ENCODE measurements around the gene KTN1. TPM values are rescaled to one million over a fixed set of nuclear protein-coding genes. Genes with fewer than 3 reads are reported as not detected.

The KTN1 gene
- total RNA-seq, 2 experiments from 2014 or later: 85.1 to 92.3 TPM

DNA sequence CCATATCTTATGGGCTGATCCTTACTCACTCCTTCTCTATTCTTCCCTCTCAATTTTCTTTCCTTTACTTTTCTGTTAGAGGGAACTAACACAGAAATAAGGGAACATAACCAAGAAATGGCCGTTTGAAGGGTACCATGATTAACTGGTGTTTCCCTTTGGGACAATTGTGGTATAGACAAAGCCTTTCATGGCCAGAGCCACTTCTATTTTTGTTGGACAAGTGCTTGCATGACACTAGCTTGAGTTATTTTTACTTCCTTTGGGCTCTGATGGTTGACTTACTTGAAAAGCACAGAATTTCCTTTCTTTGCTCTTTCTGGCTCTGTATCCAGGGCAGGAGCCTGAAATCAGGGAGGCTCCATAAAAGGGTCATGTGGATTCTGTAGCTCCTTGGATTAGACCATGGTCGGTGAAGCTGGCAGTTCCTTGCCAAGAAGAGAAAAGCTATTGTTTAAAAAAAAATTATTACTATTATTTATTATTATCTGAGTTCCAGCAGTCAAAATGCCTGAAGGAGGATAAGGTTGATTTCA lies 130.6 kb downstream of the KTN1 start:
- ATAC-seq: no peak
- Mint-ChIP-seq H3K27ac (no peak overlapping the region), H3K4me1 (no peaks in the 10 kb centered on the region), H3K27me3 (no peaks in the 10 kb centered on the region), H3K36me3 (no peaks in the 10 kb centered on the region), H3K9me3 (ENCODE audit: low read depth) (no peaks in the 10 kb centered on the region), H3K4me3 (no peak overlapping the region)
- CTCF ChIA-PET: no interaction called here
- DNase-seq: no peak

DNA sequence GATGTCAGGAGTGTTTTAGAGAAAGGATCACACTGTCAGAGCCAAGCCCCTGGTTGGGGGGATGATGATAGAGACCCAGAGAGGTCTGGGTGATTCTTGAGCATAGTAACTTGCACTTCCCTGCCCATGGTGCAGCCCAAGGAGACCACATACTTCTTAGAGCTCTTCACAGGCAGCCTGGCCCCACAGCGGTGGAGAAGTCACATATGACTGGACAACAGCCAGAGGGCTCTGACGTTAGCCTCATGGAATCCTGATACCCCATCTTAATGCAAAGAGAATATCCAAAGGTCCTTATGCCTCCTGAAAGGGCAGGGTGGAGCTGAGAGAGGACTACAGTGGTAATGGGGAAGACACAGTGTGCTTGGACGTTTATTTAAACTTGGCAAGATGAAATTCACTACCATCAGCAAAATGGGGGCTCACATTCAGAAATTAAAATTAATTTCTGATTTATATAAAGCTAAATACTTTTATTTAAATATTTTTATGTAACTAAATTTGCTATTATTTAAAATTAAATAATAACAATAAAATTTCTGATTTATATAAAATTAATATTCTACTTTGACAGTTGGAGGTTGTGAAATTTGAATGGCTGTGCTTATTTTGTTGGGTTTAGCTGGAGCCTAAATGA lies 131.3 kb downstream of the KTN1 start:
- CTCF ChIA-PET: no interaction called here
- ATAC-seq: no peak
- H3K27me3 Mint-ChIP-seq: no peaks in the 10 kb centered on the region

GRCh38 chr14:55712491-55712890 lies 132.5 kb downstream of the KTN1 start:
- Mint-ChIP-seq H3K4me1 (no peaks in the 10 kb centered on the region), H3K27me3 (no peaks in the 10 kb centered on the region), H3K4me3 (no peak overlapping the region), H3K36me3 (no peaks in the 10 kb centered on the region), H3K27ac (no peak overlapping the region), H3K9me3 (ENCODE audit: low read depth) (no peaks in the 10 kb centered on the region)
- CTCF ChIA-PET: no interaction called here
- ATAC-seq: no peak
- no peak for DNase-seq

More for the DNA sequence above, 131.3 kb downstream of the KTN1 start:
- H3K4me1 Mint-ChIP-seq: no peaks in the 10 kb centered on the region
- H3K36me3 Mint-ChIP-seq: no peaks in the 10 kb centered on the region
- H3K9me3 Mint-ChIP-seq (ENCODE audit: low read depth): no peaks in the 10 kb centered on the region
- no peak overlapping the region for H3K27ac Mint-ChIP-seq
- no peak for DNase-seq
- no peak overlapping the region for H3K4me3 Mint-ChIP-seq

DNA sequence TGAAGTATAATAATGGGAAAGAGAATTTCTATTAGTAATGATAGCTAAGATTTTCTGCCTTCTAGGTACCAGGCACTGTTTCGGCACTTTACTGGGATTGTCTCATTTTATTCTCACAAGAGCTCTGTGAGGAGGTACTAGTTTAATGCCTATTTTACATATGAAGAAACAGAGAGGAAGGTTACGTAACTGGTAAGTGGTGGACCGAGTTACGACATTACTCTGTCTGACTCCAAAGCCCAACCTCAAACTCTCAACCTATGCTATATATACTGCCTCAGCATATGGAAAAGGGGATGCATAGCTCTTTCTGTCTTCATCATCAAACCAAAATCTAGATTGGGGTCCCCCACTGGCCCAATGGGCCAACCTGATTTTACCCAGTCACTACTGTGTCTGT lies 133.5 kb downstream of the KTN1 start:
- no peak overlapping the region for H3K27ac Mint-ChIP-seq
- H3K27me3 Mint-ChIP-seq: no peaks in the 10 kb centered on the region
- H3K36me3 Mint-ChIP-seq: no peaks in the 10 kb centered on the region
- ATAC-seq (no peak), DNase-seq (no peak)
- no peak overlapping the region for H3K4me3 Mint-ChIP-seq
- CTCF ChIA-PET: no interaction called here
- H3K4me1 Mint-ChIP-seq: no peaks in the 10 kb centered on the region
- no peaks in the 10 kb centered on the region for H3K9me3 Mint-ChIP-seq (ENCODE audit: low read depth)

- no peaks in the 10 kb centered on the region for H3K36me3 Mint-ChIP-seq
- ATAC-seq (no peak), DNase-seq (no peak)
- no peak overlapping the region for H3K27ac Mint-ChIP-seq
- CTCF ChIA-PET: interaction anchor here (0.6 kb wide), 1 partner anchor 452 kb away, joined by 3 read pairs; no protein-coding TSS in a partner anchor
- no peak overlapping the region for H3K4me3 Mint-ChIP-seq
- no peaks in the 10 kb centered on the region for H3K9me3 Mint-ChIP-seq (ENCODE audit: low read depth)
- H3K27me3 Mint-ChIP-seq: no peaks in the 10 kb centered on the region
- H3K4me1 Mint-ChIP-seq: peaks cover 2% of the 10 kb centered on the region
Measured at GRCh38 chr14:55715889-55716288, 135.9 kb downstream of the KTN1 start.

- no peak overlapping the region for H3K27ac Mint-ChIP-seq
- no peaks in the 10 kb centered on the region for H3K36me3 Mint-ChIP-seq
- H3K4me3 Mint-ChIP-seq: no peak overlapping the region
- CTCF ChIA-PET: no interaction called here
- no peaks in the 10 kb centered on the region for H3K9me3 Mint-ChIP-seq (ENCODE audit: low read depth)
- H3K4me1 Mint-ChIP-seq: peaks cover 6% of the 10 kb centered on the region
- no peak for DNase-seq
- ATAC-seq: no peak
- no peaks in the 10 kb centered on the region for H3K27me3 Mint-ChIP-seq
Measured at GRCh38 chr14:55717621-55718020, 137.6 kb downstream of the KTN1 start.

GRCh38 chr14:55718551-55718950 lies 138.5 kb downstream of the KTN1 start:
- no peak overlapping the region for H3K27ac Mint-ChIP-seq
- H3K36me3 Mint-ChIP-seq: no peaks in the 10 kb centered on the region
- ATAC-seq: no peak
- CTCF ChIA-PET: no interaction called here
- DNase-seq: no peak
- H3K4me1 Mint-ChIP-seq: peaks cover 6% of the 10 kb centered on the region
- H3K9me3 Mint-ChIP-seq (ENCODE audit: low read depth): no peaks in the 10 kb centered on the region
- no peaks in the 10 kb centered on the region for H3K27me3 Mint-ChIP-seq
- no peak overlapping the region for H3K4me3 Mint-ChIP-seq

- Mint-ChIP-seq H3K9me3 (ENCODE audit: low read depth) (no peaks in the 10 kb centered on the region), H3K27ac (no peak overlapping the region), H3K27me3 (no peaks in the 10 kb centered on the region), H3K4me3 (no peak overlapping the region), H3K4me1 (peaks cover 6% of the 10 kb centered on the region), H3K36me3 (no peaks in the 10 kb centered on the region)
- no peak for ATAC-seq
- DNase-seq: no peak
- CTCF ChIA-PET: interaction anchor here (1.6 kb wide), 1 partner anchor 10 kb away, joined by 4 read pairs; no protein-coding TSS in a partner anchor
Measured at GRCh38 chr14:55720796-55721195, 140.8 kb downstream of the KTN1 start.

- Mint-ChIP-seq H3K4me3 (no peak overlapping the region), H3K4me1 (peaks cover 6% of the 10 kb centered on the region), H3K9me3 (ENCODE audit: low read depth) (no peaks in the 10 kb centered on the region), H3K36me3 (no peaks in the 10 kb centered on the region), H3K27me3 (no peaks in the 10 kb centered on the region), H3K27ac (no peak overlapping the region)
- CTCF ChIA-PET: interaction anchor here (1.6 kb wide), 1 partner anchor 9 kb away, joined by 4 read pairs; no protein-coding TSS in a partner anchor
- ATAC-seq: no peak
- no peak for DNase-seq
Measured at GRCh38 chr14:55721353-55721752, 141.3 kb downstream of the KTN1 start.

GRCh38 chr14:55722054-55722453 lies 142.0 kb downstream of the KTN1 start:
- DNase-seq: no peak
- no peak overlapping the region for H3K27ac Mint-ChIP-seq
- no peaks in the 10 kb centered on the region for H3K9me3 Mint-ChIP-seq (ENCODE audit: low read depth)
- peaks cover 6% of the 10 kb centered on the region for H3K4me1 Mint-ChIP-seq
- no peak for ATAC-seq
- CTCF ChIA-PET: interaction anchor here (1.2 to 1.6 kb wide), 2 partner anchors 9 to 10 kb away, joined by 4 read pairs; no protein-coding TSS in a partner anchor
- H3K4me3 Mint-ChIP-seq: no peak overlapping the region
- no peaks in the 10 kb centered on the region for H3K36me3 Mint-ChIP-seq
- no peaks in the 10 kb centered on the region for H3K27me3 Mint-ChIP-seq

- CTCF ChIA-PET: interaction anchor here (0.9 kb wide), 1 partner anchor 9 kb away, joined by 4 read pairs; no protein-coding TSS in a partner anchor
- Mint-ChIP-seq H3K4me3 (no peak overlapping the region), H3K36me3 (no peaks in the 10 kb centered on the region), H3K27ac (no peak overlapping the region), H3K9me3 (ENCODE audit: low read depth) (no peaks in the 10 kb centered on the region), H3K4me1 (peaks cover 6% of the 10 kb centered on the region), H3K27me3 (no peaks in the 10 kb centered on the region)
- ATAC-seq (no peak), DNase-seq (no peak)
Measured at GRCh38 chr14:55724736-55725135, 144.7 kb downstream of the KTN1 start.

DNA sequence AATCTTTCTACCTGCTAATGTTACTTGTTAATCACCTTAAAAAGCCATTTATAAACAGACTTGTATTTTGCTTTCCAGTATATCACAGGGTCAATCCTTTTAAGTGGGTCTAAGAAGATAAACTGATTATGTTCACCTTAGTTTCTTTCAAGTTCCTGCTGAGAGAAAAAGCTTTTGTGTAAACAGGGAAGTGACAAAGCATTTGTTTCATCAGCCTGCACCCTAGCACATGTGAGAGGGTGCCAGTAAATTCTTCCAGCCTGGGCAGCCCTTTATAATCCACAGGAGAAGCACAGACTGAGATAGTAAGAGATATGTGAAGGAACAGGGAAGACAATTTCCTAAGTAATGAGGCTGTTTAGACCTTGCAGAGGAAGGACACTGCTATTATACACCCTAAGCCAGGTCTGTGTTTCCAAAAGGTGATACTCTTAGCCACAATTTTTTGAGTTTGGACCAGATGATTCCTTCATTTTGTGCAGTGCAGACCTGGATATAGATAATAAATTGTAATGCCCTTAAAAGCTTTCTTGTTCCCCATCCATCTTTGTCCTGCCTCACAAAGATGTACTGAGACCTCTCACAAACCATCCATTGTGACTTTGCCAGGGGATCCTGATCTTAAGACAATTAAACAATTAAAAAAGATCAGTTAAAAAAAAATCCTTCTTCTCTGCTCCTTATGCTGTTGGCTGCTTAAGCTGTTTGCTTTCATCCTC lies 150.7 kb downstream of the KTN1 start:
- H3K9me3 Mint-ChIP-seq (ENCODE audit: low read depth): no peaks in the 10 kb centered on the region
- H3K27ac Mint-ChIP-seq: no peak overlapping the region

GRCh38 chr14:55731311-55731872 lies 151.4 kb downstream of the KTN1 start:
- ATAC-seq (no peak), DNase-seq (no peak)
- no peak overlapping the region for H3K4me3 Mint-ChIP-seq
- H3K9me3 Mint-ChIP-seq (ENCODE audit: low read depth): no peaks in the 10 kb centered on the region
- no peak overlapping the region for H3K27ac Mint-ChIP-seq
- H3K27me3 Mint-ChIP-seq: no peaks in the 10 kb centered on the region
- peaks cover 3% of the 10 kb centered on the region for H3K4me1 Mint-ChIP-seq
- CTCF ChIA-PET: interaction anchor here (0.6 to 3.6 kb wide), 13 partner anchors 9 to 751 kb away, joined by 3 to 25 read pairs (median 3); no protein-coding TSS in a partner anchor
- no peaks in the 10 kb centered on the region for H3K36me3 Mint-ChIP-seq

More for the DNA sequence above, 150.7 kb downstream of the KTN1 start:
- CTCF ChIA-PET: interaction anchor here (1.1 to 3.6 kb wide), 5 partner anchors 9 to 743 kb away, joined by 3 to 25 read pairs (median 7); no protein-coding TSS in a partner anchor
- Mint-ChIP-seq H3K4me1 (peaks cover under 1% of the 10 kb centered on the region), H3K4me3 (no peak overlapping the region), H3K27me3 (no peaks in the 10 kb centered on the region), H3K36me3 (no peaks in the 10 kb centered on the region)
- ATAC-seq (no peak), DNase-seq (no peak)
